K562 (cell line): ENCODE results near the gene MACROD2. TPM values are rescaled to one million over a fixed set of nuclear protein-coding genes. Genes with fewer than 3 reads are reported as not detected.

ENCODE experiments used
- ATAC-seq: fragments of 200-7000 bp; cut with Tn5 transposase; 3 replicates; pipeline ENCODE4 v1.9.1; 2020; ENCODE audit warnings: moderate library complexity
- BruUV-seq: library from RNA; stranded (reverse); fragments of 400-500 nt; replicated peaks from 2 replicates; lab custom pipeline; 2021; lab: Mats Ljungman, UMichigan
- CTCF ChIA-PET: fragments of 300-600 bp; formaldehyde crosslinking; extraction: SDS; loops from one replicate; lab custom pipeline; 2021; ENCODE audit warnings: low intra/inter-chr PET ratio; lab: Yijun Ruan, JAX
- POLR2A ChIA-PET: fragments of 300-600, 350-650 bp; sonication (Branson Sonifier 250); formaldehyde crosslinking; extraction: SDS; loops from one replicate; lab custom pipeline; 2021; ENCODE audit warnings: antibody characterized with exemption, inconsistent platforms; lab: Yijun Ruan, JAX
- DNase-seq, 4 experiments: peaks; one replicate each; pipeline versions ENCODE4 v3.0.0 to v3.0.0-alpha.2; 2011 to 2018; ENCODE audit warnings: low spot score in 3 of 4, mixed read lengths in 3 of 4; ENCODE audit errors: extremely low read depth in 1 of 4
- FAIRE-seq: peaks from 2 replicates; lab custom pipeline; 2011; peaks lifted over from hg19 to GRCh38; lab: Jason Lieb, UNC
- H2AFZ ChIP-seq: 2 replicates; pipeline ENCODE4 v1.6.0; 2011; ENCODE audit warnings: low read depth, low read length, control low read depth, inconsistent platforms
- H3K27ac ChIP-seq: fragments of 200-600 bp; 3 replicates; pipeline ENCODE4 v1.8.0; 2011; ENCODE audit warnings: low read depth, mild to moderate bottlenecking, control low read depth, inconsistent platforms, low read length, moderate library complexity, mixed read lengths; ENCODE audit errors: extremely low read depth
- H3K27me3 ChIP-seq, 2 experiments: fragments of 300-600 bp in 1 of 2; 2 replicates in 1 of 2; 3 replicates in 1 of 2; pipeline versions ENCODE4 v1.6.0 to v1.8.0; 2011; ENCODE audit warnings: inconsistent platforms in 2 of 2, low read length in 2 of 2, mild to moderate bottlenecking in 1 of 2, mixed read lengths in 1 of 2, moderate library complexity in 1 of 2; ENCODE audit not compliant: control insufficient read depth in 2 of 2, insufficient read depth in 2 of 2
- H3K36me3 ChIP-seq: fragments of 300-600 bp; 3 replicates; pipeline ENCODE4 v1.8.0; 2011; ENCODE audit warnings: mild to moderate bottlenecking, low read length, inconsistent platforms; ENCODE audit not compliant: control insufficient read depth, insufficient read depth
- H3K4me1 ChIP-seq, 2 experiments: fragments of 200-600 bp in 1 of 2; replicated peaks in 1 of 2; 2 replicates in 1 of 2; 3 replicates in 1 of 2; pipeline versions ENCODE4 v1.5.1 to v1.8.0; 2011; ENCODE audit warnings: inconsistent platforms in 2 of 2, low read length in 2 of 2, mild to moderate bottlenecking in 1 of 2, mixed read lengths in 1 of 2, moderate library complexity in 1 of 2; ENCODE audit not compliant: control insufficient read depth in 2 of 2, insufficient read depth in 2 of 2
- H3K4me2 ChIP-seq: 2 replicates; pipeline ENCODE4 v1.6.1; 2011; ENCODE audit warnings: low read length, control low read depth, inconsistent platforms, mixed read lengths; ENCODE audit not compliant: insufficient read depth
- H3K4me3 ChIP-seq: fragments of 200-600 bp; sonication (generic), shearing (Covaris generic); 2 replicates; pipeline ENCODE4 v1.5.1; 2016; ENCODE audit warnings: control low read depth, inconsistent platforms
- H3K79me2 ChIP-seq: fragments of 200-600 bp; 3 replicates; pipeline ENCODE4 v1.8.0; 2011; ENCODE audit warnings: low read length, inconsistent platforms; ENCODE audit not compliant: control insufficient read depth, insufficient read depth
- H3K9ac ChIP-seq, 2 experiments: 2 replicates each; pipeline versions ENCODE4 v1.6.0 to v1.6.1; 2011; ENCODE audit warnings: low read depth in 2 of 2, low read length in 2 of 2, control low read depth in 1 of 2, inconsistent platforms in 1 of 2, mild to moderate bottlenecking in 1 of 2, mixed read lengths in 1 of 2; ENCODE audit not compliant: insufficient read depth in 1 of 2
- H3K9me1 ChIP-seq: one replicate; pipeline ENCODE4 v1.6.0; 2011; ENCODE audit warnings: inconsistent platforms, mild to moderate bottlenecking, low read length, moderate library complexity; ENCODE audit not compliant: control insufficient read depth, insufficient read depth
- H3K9me3 ChIP-seq: replicated peaks from 2 replicates; pipeline ENCODE4 v1.5.1; 2011; ENCODE audit warnings: low read depth, low read length, inconsistent platforms; ENCODE audit not compliant: control insufficient read depth, insufficient read depth
- H4K20me1 ChIP-seq: replicated peaks from 2 replicates; pipeline ENCODE4 v1.6.1; 2011; ENCODE audit warnings: low read length, inconsistent platforms, mixed read lengths; ENCODE audit not compliant: control insufficient read depth, insufficient read depth
- BRD9 ChIP-seq: fragments of 450-650 bp; IDR thresholded peaks from 2 replicates; pipeline ENCODE4 v1.6.1; 2018; ENCODE audit warnings: low read depth; ENCODE audit not compliant: partially characterized antibody
- CAMTA2 ChIP-seq: fragments of 250-450 bp; sonication (Bioruptor Pico); conservative IDR thresholded peaks from 2 replicates; pipeline ENCODE4 v1.5.1; 2022
- EWSR1 ChIP-seq: fragments of 450-650 bp; IDR thresholded peaks from 2 replicates; pipeline ENCODE4 v1.6.1; 2018; ENCODE audit warnings: borderline replicate concordance, mild to moderate bottlenecking, low read depth, moderate library complexity; ENCODE audit not compliant: partially characterized antibody
- LEF1 ChIP-seq: fragments of 450-650 bp; IDR thresholded peaks from 2 replicates; pipeline ENCODE4 v1.6.1; 2016; ENCODE audit warnings: mild to moderate bottlenecking
- ZNF280A ChIP-seq: fragments of 450-650 bp; IDR thresholded peaks from 2 replicates; pipeline ENCODE4 v1.6.1; 2018; ENCODE audit warnings: mild to moderate bottlenecking, low read depth; ENCODE audit not compliant: partially characterized antibody
- ZNF518B ChIP-seq: fragments of 250-450 bp; sonication (Bioruptor Pico); IDR thresholded peaks from 2 replicates; pipeline ENCODE4 v1.5.0; 2021; ENCODE audit warnings: mild to moderate bottlenecking, moderate library complexity
- ZNF717 ChIP-seq: fragments of 250-450 bp; sonication (Bioruptor Pico); IDR thresholded peaks from 2 replicates; pipeline ENCODE4 v1.5.0; 2021
- WGBS: fragments of 100-300 bp; shearing (Covaris generic); methylation state at CpG from one replicate; pipeline ENCODE4 v1.1.6; 2016; ENCODE audit warnings: low coverage, mixed read lengths; ENCODE audit not compliant: insufficient coverage; ENCODE audit errors: missing lambda C conversion rate; 5-methylcytosine and 5-hydroxymethylcytosine counted together
- in situ Hi-C: fragments of 300-500 bp; cut with MboI; formaldehyde crosslinking; loops from 4 replicates; pipeline ENCODE4 v1.15.0; 2018; ENCODE audit warnings: inconsistent platforms, mixed read lengths
- intact Hi-C: fragments of 100-400 bp; cut with micrococcal nuclease; formaldehyde crosslinking; loops from 2 replicates; pipeline ENCODE4 v1.14.2; 2022
- polyA plus RNA-seq, 8 experiments: library from polyadenylated mRNA; depleted of rRNA in 4 of 8; stranded (reverse) in 5 of 8; unstranded in 3 of 8; fragments of >200 nt; fragmentation: Nextera tagmentation in 2 of 8; fragmentation: Illumina TruSeq in 1 of 8; extraction: Ambion mirVana in 2 of 8; extraction: Trizol in 1 of 8; gene quantifications; 2 replicates each; pipeline versions ENCODE4 v1.2.1 to v1.2.3, GENCODE V29; 2011 to 2014; ENCODE audit warnings: inconsistent platforms in 1 of 8, missing spikeins in 1 of 8
- total RNA-seq, 7 experiments: library from RNA; depleted of rRNA in 6 of 7; stranded (reverse); fragments of >200 nt in 6 of 7; fragmentation: Illumina TruSeq in 2 of 7; extraction: Trizol in 2 of 7; gene quantifications; 2 replicates each; pipeline versions ENCODE4 v1.2.1 to v1.2.3, GENCODE V29; 2011 to 2021; ENCODE audit warnings: low replicate concordance in 1 of 7
- TF ChIP-seq, protein P1 (sequence below): sonication (generic); formaldehyde crosslinking; IDR thresholded peaks from 2 replicates; pipeline ENCODE4 v1.8.0; 2022; ENCODE audit warnings: missing genetic modification reagents, mild to moderate bottlenecking, moderate library complexity, borderline replicate concordance
- TF ChIP-seq, protein P2 (sequence below): IDR thresholded peaks from 2 replicates; pipeline ENCODE4 v1.6.1; 2014; ENCODE audit warnings: antibody characterized with exemption

MACROD2 gene
- total and polyA plus RNA-seq, 9 of the 15 experiments (the other 6 are each of a cell fraction or from before 2014, with no cell fraction given): not detected

DNA sequence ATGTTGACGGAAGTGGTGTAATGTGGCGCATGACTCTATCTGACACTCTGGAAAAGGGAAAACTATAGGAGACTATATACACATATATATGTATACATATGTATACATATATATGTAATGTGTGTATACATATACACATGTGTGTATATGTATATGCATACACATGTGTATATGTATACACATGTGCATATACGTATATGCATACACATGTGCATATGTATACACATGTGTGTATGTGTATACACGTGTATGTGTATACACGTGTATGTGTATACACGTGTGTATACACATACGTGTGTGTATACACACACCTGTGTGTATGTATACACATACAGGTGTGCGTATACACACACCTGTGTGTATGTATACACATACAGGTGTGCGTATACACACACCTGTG lies 1025.5 kb downstream of the MACROD2 start:
- DNase-seq: no peak
- ATAC-seq: no peak
- Histone ChIP-seq H3K36me3 (no peaks in the 10 kb centered on the region), H3K4me1 (no peaks in the 10 kb centered on the region), H4K20me1 (no peaks in the 10 kb centered on the region), H3K9me3 (no peaks in the 10 kb centered on the region), H3K9me1 (no peaks in the 10 kb centered on the region), H3K79me2 (no peaks in the 10 kb centered on the region), H3K4me2 (no peak overlapping the region), H3K27me3 (no peaks in the 10 kb centered on the region), H3K9ac (no peak overlapping the region), H2AFZ (no peak overlapping the region), H3K27ac (no peak overlapping the region), H3K4me3 (no peak overlapping the region)
- POLR2A ChIA-PET: no interaction called here
- in situ Hi-C loops (no loop called here), intact Hi-C loops (no loop called here)
- 3% methylated on average over 8 of the region's 9 CpGs for WGBS
- TF ChIP-seq CAMTA2 (CRISPR knock-in tag): no peak
- no peak for FAIRE-seq
- CTCF ChIA-PET: no interaction called here
- BruUV-seq: no TSS peak

DNA sequence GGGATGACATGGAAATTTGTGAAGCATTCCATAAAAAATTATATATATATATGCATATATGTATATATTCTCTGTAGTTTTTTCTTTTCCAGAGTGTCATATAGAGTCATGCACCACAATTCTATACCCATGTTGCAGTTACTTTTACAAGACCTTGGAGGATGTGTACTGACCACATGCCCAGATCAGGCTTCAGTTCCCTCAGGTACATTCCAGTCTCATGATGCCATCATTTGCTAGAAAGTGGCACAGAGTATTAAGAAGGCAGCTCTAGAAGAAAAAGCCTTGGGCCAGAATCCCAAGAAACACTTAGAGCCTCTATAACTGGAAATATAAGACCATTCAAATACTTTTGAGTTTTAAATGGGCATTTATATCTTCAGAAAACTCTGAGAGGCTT lies 1027.6 kb downstream of the MACROD2 start:
- no peaks in the 10 kb centered on the region for H4K20me1 ChIP-seq
- in situ Hi-C loops: no loop called here
- TF ChIP-seq, protein P1, sequence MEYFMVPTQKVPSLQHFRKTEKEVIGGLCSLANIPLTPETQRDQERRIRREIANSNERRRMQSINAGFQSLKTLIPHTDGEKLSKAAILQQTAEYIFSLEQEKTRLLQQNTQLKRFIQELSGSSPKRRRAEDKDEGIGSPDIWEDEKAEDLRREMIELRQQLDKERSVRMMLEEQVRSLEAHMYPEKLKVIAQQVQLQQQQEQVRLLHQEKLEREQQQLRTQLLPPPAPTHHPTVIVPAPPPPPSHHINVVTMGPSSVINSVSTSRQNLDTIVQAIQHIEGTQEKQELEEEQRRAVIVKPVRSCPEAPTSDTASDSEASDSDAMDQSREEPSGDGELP: no peak
- TF ChIP-seq LEF1: no peak
- TF ChIP-seq, protein P2, sequence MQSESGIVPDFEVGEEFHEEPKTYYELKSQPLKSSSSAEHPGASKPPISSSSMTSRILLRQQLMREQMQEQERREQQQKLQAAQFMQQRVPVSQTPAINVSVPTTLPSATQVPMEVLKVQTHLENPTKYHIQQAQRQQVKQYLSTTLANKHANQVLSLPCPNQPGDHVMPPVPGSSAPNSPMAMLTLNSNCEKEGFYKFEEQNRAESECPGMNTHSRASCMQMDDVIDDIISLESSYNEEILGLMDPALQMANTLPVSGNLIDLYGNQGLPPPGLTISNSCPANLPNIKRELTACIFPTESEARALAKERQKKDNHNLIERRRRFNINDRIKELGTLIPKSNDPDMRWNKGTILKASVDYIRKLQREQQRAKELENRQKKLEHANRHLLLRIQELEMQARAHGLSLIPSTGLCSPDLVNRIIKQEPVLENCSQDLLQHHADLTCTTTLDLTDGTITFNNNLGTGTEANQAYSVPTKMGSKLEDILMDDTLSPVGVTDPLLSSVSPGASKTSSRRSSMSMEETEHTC: no peak
- TF ChIP-seq BRD9: no peak
- no peak for TF ChIP-seq EWSR1
- no peak for TF ChIP-seq ZNF280A
- TF ChIP-seq ZNF518B (CRISPR knock-in tag): no peak
- no peak for TF ChIP-seq ZNF717 (CRISPR knock-in tag)

More for the DNA sequence above, 1027.6 kb downstream of the MACROD2 start:
- no TSS peak for BruUV-seq
- Histone ChIP-seq H3K4me3 (no peak overlapping the region), H2AFZ (no peak overlapping the region), H3K27ac (no peak overlapping the region), H3K9ac (no peak overlapping the region), H3K4me1 (no peaks in the 10 kb centered on the region), H3K27me3 (no peaks in the 10 kb centered on the region), H3K9me3 (no peaks in the 10 kb centered on the region), H3K4me2 (no peak overlapping the region), H3K79me2 (no peaks in the 10 kb centered on the region), H3K9me1 (no peaks in the 10 kb centered on the region), H3K36me3 (no peaks in the 10 kb centered on the region)
- DNase-seq (no peak), ATAC-seq (no peak), FAIRE-seq (no peak)
- intact Hi-C loops: no loop called here
- POLR2A ChIA-PET: no interaction called here
- CTCF ChIA-PET: no interaction called here
